ENCODE measurements around the gene PNCK.

DNA sequence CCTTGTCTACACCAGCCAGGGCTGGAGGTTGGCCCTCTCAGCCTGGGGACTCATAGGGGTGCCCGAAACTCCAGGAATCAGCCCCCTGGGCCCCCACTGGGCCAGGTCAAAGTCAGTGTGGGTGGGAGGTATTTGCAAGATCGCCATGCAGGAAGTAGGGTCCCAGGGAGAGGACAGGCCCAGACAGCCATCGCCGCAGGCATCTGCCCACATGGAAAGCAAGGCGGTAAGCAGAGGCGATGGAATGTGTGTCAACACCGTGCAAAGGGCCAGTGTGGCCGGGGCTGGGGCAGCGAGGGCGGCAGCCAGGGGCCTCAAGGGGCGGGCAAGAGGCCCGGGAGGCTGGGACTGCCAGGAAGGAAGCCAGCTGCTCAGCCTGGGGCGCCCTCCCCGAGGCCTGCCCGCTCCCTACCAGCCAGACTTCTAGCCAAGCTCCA, 45.9 kb downstream of the PNCK start:
- TF ChIP-seq POLR2A (IDR thresholded peaks at IDR 0.05; ENCODE audit: low read depth, low read length) = no peak
- no peak for TF ChIP-seq PAX5 (IDR thresholded peaks at IDR 0.05; ENCODE audit: insufficient read depth, low read length, severe bottlenecking)
- no peak for TF ChIP-seq SPI1 (IDR thresholded peaks at IDR 0.05; ENCODE audit: low read depth, low read length)
- no peak for TF ChIP-seq POLR2AphosphoS5 (IDR thresholded peaks at IDR 0.05; ENCODE audit: low read depth, low read length)
- TF ChIP-seq POU2F2 (IDR thresholded peaks at IDR 0.05; ENCODE audit: low read depth, low read length) = no peak
